Heart right ventricle (tissue), 16 donors: ENCODE data around the gene DGLUCY. TPM values are rescaled to one million over a fixed set of nuclear protein-coding genes. Genes with fewer than 3 reads are reported as not detected.

ENCODE experiments used
- ATAC-seq, 8 donors: fragments of 200-7000 bp; cut with Tn5 transposase; one replicate each; pipeline ENCODE4 v1.9.1; 2020; ENCODE audit warnings: mild to moderate bottlenecking in 8 of 8, moderate library complexity in 8 of 8, moderate number of reproducible peaks in 1 of 8
- DNase-seq, 2 donors: peaks; one replicate each; pipeline ENCODE4 v3.0.0-alpha.2; 2020
- H3K27ac ChIP-seq, 10 donors: fragments of 200-600 bp; sonication (generic) in 2 of 10; one replicate each; pipeline versions ENCODE4 v1.5.0 to v1.8.0; 2020 to 2022; ENCODE audit warnings: mild to moderate bottlenecking in 3 of 10
- H3K27me3 ChIP-seq, 7 donors: fragments of 200-600 bp; one replicate each; pipeline ENCODE4 v1.8.0; 2021 to 2022; ENCODE audit warnings: mild to moderate bottlenecking in 2 of 7
- H3K36me3 ChIP-seq, 9 donors: fragments of 200-600 bp; sonication (generic) in 1 of 9; one replicate each; pipeline versions ENCODE4 v1.5.0 to v1.8.0; 2020 to 2022; ENCODE audit warnings: mild to moderate bottlenecking in 2 of 9
- H3K4me1 ChIP-seq, 9 donors: fragments of 200-600 bp; sonication (generic) in 1 of 9; one replicate each; pipeline versions ENCODE4 v1.5.0 to v1.8.0; 2020 to 2022; ENCODE audit warnings: mild to moderate bottlenecking in 4 of 9
- H3K4me3 ChIP-seq, 10 donors: fragments of 200-600 bp; sonication (generic) in 2 of 10; one replicate each; pipeline versions ENCODE4 v1.5.0 to v1.8.0; 2020 to 2022; ENCODE audit warnings: mild to moderate bottlenecking in 7 of 10, moderate library complexity in 2 of 10
- H3K9me3 ChIP-seq, 11 donors: fragments of 200-600 bp in 10 of 11; sonication (generic) in 2 of 11; one replicate each; pipeline versions ENCODE4 v1.5.0 to v1.8.0; 2013 to 2022; ENCODE audit warnings: mild to moderate bottlenecking in 2 of 11, control low read depth in 1 of 11, moderate library complexity in 1 of 11
- CTCF ChIP-seq, 9 donors: fragments of 200-600 bp; sonication (generic) in 2 of 9; IDR thresholded peaks; one replicate each; pipeline versions ENCODE4 v1.5.0 to v1.8.0; 2021 to 2022; ENCODE audit warnings: antibody characterized with exemption in 9 of 9, mild to moderate bottlenecking in 5 of 9, moderate library complexity in 1 of 9
- WGBS, 2 donors: extraction: QIAGEN DNeasy Blood & Tissue Kit; methylation state at CpG; one replicate each; pipeline ENCODE4 v1.1.7; 2013; ENCODE audit warnings: inconsistent platforms in 1 of 2; 5-methylcytosine and 5-hydroxymethylcytosine counted together
- intact Hi-C, 10 donors: fragments of 100-400 bp; cut with DNase I; formaldehyde crosslinking; loops; one replicate each; pipeline versions ENCODE4 v1.11.1 to v1.14.2; 2022
- polyA plus RNA-seq, 2 donors: library from polyadenylated mRNA; stranded (reverse); fragments of 200-250 nt; gene quantifications; one replicate each; pipeline ENCODE4 v1.2.3, GENCODE V29; 2013
- total RNA-seq, 10 donors: library from RNA; stranded (reverse); fragmentation: NEBNext Ultra II Directional in 3 of 10; extraction: Animal tissue kit (Norgen Biotek cat#: 25700) in 3 of 10; gene quantifications; one replicate each; pipeline versions ENCODE4 v1.2.1 to v1.2.4, GENCODE V29; 2021 to 2023
- donor health status: Arrhythmogenic right ventricular cardiomyopathy.
- donor health status: ischemic (EF 13 %, LVEDD 7.1; RV severe dilation, severe dysfunction).
- donor health status: healthy with polysubstance abuse.
- donor health status: DM: no; HTN: yes; CAD: no.
- donor health status: DM: no; HTN: no; CAD: no.
- donor health status: ischemic (EF 25% LVEDD 6.9; RV normal size, moderate dysfunction).
- donor health status: ischemic (EF 25% LVEDD 5.7; RV mildly dilated, moderate dysfunction).
- donor health status: healthy.
- donor health status: DM: yes; HTN: yes; CAD: no.
- donor health status: Ischemic cardiomyopathy.
- donor health status: ischemic (EF 35%, LVEDD 5.7; RV mildly dilated, moderate dysfunction).
- donor health status: nonischemic (EF 11% LVEDD 7.7; RV severe dilation, severe dysfunction).
- donor health status: DM: yes; HTN: yes; CAD: no.
- donor health status: PGD.
- donor health status: ischemic (EF 29% LVEDD 5.4; RV normal size, mild dysfunction).
- donor health status: nonischemic (EF 23%, LVEDD 6.1; RV moderate dilation, normal function).

DGLUCY gene
- total and polyA plus RNA-seq, 12 donors, result 43.5 to 270 (median 201) TPM

GRCh38 chr14:91216731-91217226, 102.9 kb downstream of the DGLUCY start:
- H3K9me3 ChIP-seq, result no peaks in the 10 kb centered on the region
- DNase-seq (no peak), ATAC-seq (no peak)
- no peak for TF ChIP-seq CTCF (IDR thresholded peaks at IDR 0.05)
- H3K36me3 ChIP-seq, result peaks cover 0 to 92% (median 41%) of the 10 kb centered on the region in 9 donors
- peaks cover 4 to 25% (median 15%) of the 10 kb centered on the region in 9 donors for H3K4me1 ChIP-seq
- no peaks in the 10 kb centered on the region for H3K27me3 ChIP-seq
- WGBS, 2 donors, result 95 to 96% methylated on average over 13 of the region's 13 CpGs
- no peak overlapping the region for H3K4me3 ChIP-seq
- H3K27ac ChIP-seq, result no peak overlapping the region
- intact Hi-C loops, result no loop called here

- Histone ChIP-seq H3K36me3 (peaks cover 0 to 86% (median 34%) of the 10 kb centered on the region in 9 donors), H3K27ac (no peak overlapping the region), H3K4me3 (no peak overlapping the region), H3K27me3 (no peaks in the 10 kb centered on the region), H3K4me1 (peaks cover 4 to 29% (median 25%) of the 10 kb centered on the region in 9 donors), H3K9me3 (no peaks in the 10 kb centered on the region)
- DNase-seq, result no peak
- WGBS, 2 donors, result 88 to 91% methylated on average over 4 of the region's 4 CpGs
- no peak for ATAC-seq
- no peak for TF ChIP-seq CTCF (IDR thresholded peaks at IDR 0.05)
- intact Hi-C loops, result no loop called here
These were observed 104.1 kb downstream of the DGLUCY start for GRCh38 chr14:91218014-91218413.

- peak; percentile 53 to 72 (median 61) for ATAC-seq
- Histone ChIP-seq H3K36me3 (peaks cover 0 to 80% (median 24%) of the 10 kb centered on the region in 9 donors), H3K27me3 (no peaks in the 10 kb centered on the region), H3K4me1 (peaks cover 4 to 39% (median 33%) of the 10 kb centered on the region in 9 donors), H3K4me3 (no peak overlapping the region), H3K27ac (peak overlapping the region in 3 of 10 donors; percentile 0 to 53 (median 35)), H3K9me3 (no peaks in the 10 kb centered on the region)
- peak; percentile 42 to 53 for DNase-seq
- WGBS, 2 donors, result 58 to 61% methylated on average over 13 of the region's 13 CpGs
- no peak for TF ChIP-seq CTCF (IDR thresholded peaks at IDR 0.05)
- intact Hi-C loops, result no loop called here
These were observed 105.9 kb downstream of the DGLUCY start for GRCh38 chr14:91219517-91220389.

GRCh38 chr14:91220581-91221000, 106.7 kb downstream of the DGLUCY start:
- peaks cover 0 to 80% (median 26%) of the 10 kb centered on the region in 9 donors for H3K36me3 ChIP-seq

More at GRCh38 chr14:91220581-91221000, 106.7 kb downstream of the DGLUCY start:
- intact Hi-C loops, result no loop called here
- WGBS, 2 donors, result 87 to 89% methylated on average over 9 of the region's 9 CpGs
- ATAC-seq (peak in 1 of 8 donors; percentile 13), DNase-seq (no peak)
- H3K9me3 ChIP-seq, result no peaks in the 10 kb centered on the region
- H3K4me3 ChIP-seq, result no peak overlapping the region
- H3K27me3 ChIP-seq, result no peaks in the 10 kb centered on the region
- H3K27ac ChIP-seq, result peak overlapping the region in 2 of 10 donors; percentile 5 to 35
- H3K4me1 ChIP-seq, result peaks cover 4 to 39% (median 33%) of the 10 kb centered on the region in 9 donors
- no peak for TF ChIP-seq CTCF (IDR thresholded peaks at IDR 0.05)
